Ovary (tissue), 3 donors: ENCODE results near the gene MAP7D1.

Source experiments
- CTCF ChIP-seq, 3 donors: fragments of 450-650 bp in 2 of 3; fragments of 200-600 bp in 1 of 3; IDR thresholded peaks; one replicate each; pipeline versions ENCODE4 v1.5.1 to v1.8.0; 2016 to 2022; ENCODE audit warnings: antibody characterized with exemption in 3 of 3, mild to moderate bottlenecking in 1 of 3
- EP300 ChIP-seq: sonication (generic); formaldehyde crosslinking; IDR thresholded peaks from one replicate; pipeline ENCODE4 v1.6.1; 2017; ENCODE audit warnings: antibody characterized with exemption
- POLR2A ChIP-seq: fragments of 450-650 bp; IDR thresholded peaks from one replicate; pipeline ENCODE4 v1.6.1; 2017; ENCODE audit warnings: antibody characterized with exemption, mild to moderate bottlenecking, moderate library complexity
- donor health status: DM: no; HTN: no; CAD: no.

DNA sequence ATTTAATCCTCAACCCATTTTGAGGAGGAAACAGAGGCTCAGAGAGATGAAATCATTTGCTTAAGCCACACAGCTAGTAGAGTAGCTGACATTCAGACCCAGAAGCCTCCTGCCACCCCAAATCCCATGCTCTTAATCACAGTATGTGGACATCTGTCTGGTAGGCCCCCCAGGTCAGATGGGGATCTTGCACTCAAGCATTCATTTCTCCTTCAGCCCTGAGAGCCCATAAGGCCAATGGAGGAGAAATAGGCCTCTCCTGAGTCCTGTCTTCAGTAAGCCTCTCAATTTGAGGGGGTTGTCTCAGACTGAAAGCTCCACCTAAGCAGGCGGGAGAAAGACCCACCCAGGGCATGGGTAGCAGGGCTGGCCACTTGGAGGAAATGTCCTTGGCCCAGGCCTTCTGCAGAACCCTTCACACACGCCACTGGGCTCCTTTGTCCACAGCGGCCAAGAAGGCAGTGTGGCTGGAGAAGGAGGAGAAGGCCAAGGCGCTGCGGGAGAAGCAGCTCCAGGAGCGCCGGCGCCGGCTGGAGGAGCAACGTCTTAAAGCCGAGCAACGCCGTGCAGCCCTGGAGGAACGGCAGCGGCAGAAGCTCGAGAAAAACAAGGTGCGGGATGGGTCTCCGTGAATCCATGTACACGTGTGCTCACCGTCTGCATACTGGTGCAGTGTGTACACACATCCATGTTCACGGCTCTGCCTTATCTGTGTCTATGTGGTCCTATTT lies 16.2 kb downstream of the MAP7D1 start:
- TF ChIP-seq CTCF (IDR thresholded peaks at IDR 0.05) (no peak), POLR2A (no peak), EP300 (no peak)
